Ishikawa (cell line): ENCODE data around the gene GTPBP1.

Experiments
- CEBPB ChIP-seq: IDR thresholded peaks from 2 replicates; pipeline ENCODE4 v1.6.1; 2012
- CREB1 ChIP-seq: IDR thresholded peaks from 2 replicates; pipeline ENCODE4 v1.6.1; 2012; ENCODE audit warnings: low read depth
- EGR1 ChIP-seq: IDR thresholded peaks from 2 replicates; pipeline ENCODE4 v1.6.1; 2012
- EP300 ChIP-seq: IDR thresholded peaks from 2 replicates; pipeline ENCODE4 v1.6.1; 2012; ENCODE audit warnings: borderline replicate concordance
- FOXM1 ChIP-seq: IDR thresholded peaks from 2 replicates; pipeline ENCODE4 v1.6.1; 2012; ENCODE audit warnings: low read depth, borderline replicate concordance
- MAX ChIP-seq: IDR thresholded peaks from 2 replicates; pipeline ENCODE4 v1.6.1; 2012
- NFIC ChIP-seq: IDR thresholded peaks from 2 replicates; pipeline ENCODE4 v1.6.1; 2012
- RAD21 ChIP-seq: IDR thresholded peaks from 2 replicates; pipeline ENCODE4 v1.6.1; 2012; ENCODE audit warnings: low read depth
- REST ChIP-seq: IDR thresholded peaks from 2 replicates; pipeline ENCODE4 v1.6.1; 2012; ENCODE audit warnings: low read depth, mild to moderate bottlenecking
- TAF1 ChIP-seq: IDR thresholded peaks from 2 replicates; pipeline ENCODE4 v1.6.1; 2012; ENCODE audit warnings: low read depth, mild to moderate bottlenecking
- TCF12 ChIP-seq: IDR thresholded peaks from 2 replicates; pipeline ENCODE4 v1.6.1; 2012; ENCODE audit warnings: low read depth
- TEAD4 ChIP-seq: IDR thresholded peaks from 2 replicates; pipeline ENCODE4 v1.6.1; 2012
- USF1 ChIP-seq: IDR thresholded peaks from 2 replicates; pipeline ENCODE4 v1.6.1; 2012
- YY1 ChIP-seq: IDR thresholded peaks from 2 replicates; pipeline ENCODE4 v1.6.1; 2012; ENCODE audit warnings: low read depth
- ZBTB7A ChIP-seq: IDR thresholded peaks from 2 replicates; pipeline ENCODE4 v1.6.1; 2012; ENCODE audit warnings: low read depth

The GTPBP1 gene

GRCh38 chr22:38760477-38761201 is 54.9 kb downstream of the GTPBP1 start:
- TF ChIP-seq FOXM1 (no peak), ZBTB7A (no peak), TCF12 (no peak), CEBPB (no peak), RAD21 (no peak), EP300 (no peak), USF1 (no peak), REST (no peak), YY1 (no peak), TAF1 (no peak), CREB1 (no peak), TEAD4 (no peak)

GRCh38 chr22:38761202-38762162 is 55.7 kb downstream of the GTPBP1 start:
- TF ChIP-seq ZBTB7A (no peak), USF1 (no peak), REST (no peak), CREB1 (no peak), FOXM1 (no peak), EP300 (no peak), CEBPB (no peak), RAD21 (no peak), YY1 (no peak)

GRCh38 chr22:38762551-38762983 is 56.8 kb downstream of the GTPBP1 start:
- TF ChIP-seq YY1 (no peak), CEBPB (no peak), RAD21 (no peak), NFIC (no peak), ZBTB7A (no peak), CREB1 (no peak), MAX (no peak), EGR1 (no peak), TCF12 (no peak), USF1 (no peak), FOXM1 (no peak), REST (no peak), TEAD4 (no peak), TAF1 (no peak), EP300 (no peak)
